ENCODE measurements around the gene ADGRD1.

DNA sequence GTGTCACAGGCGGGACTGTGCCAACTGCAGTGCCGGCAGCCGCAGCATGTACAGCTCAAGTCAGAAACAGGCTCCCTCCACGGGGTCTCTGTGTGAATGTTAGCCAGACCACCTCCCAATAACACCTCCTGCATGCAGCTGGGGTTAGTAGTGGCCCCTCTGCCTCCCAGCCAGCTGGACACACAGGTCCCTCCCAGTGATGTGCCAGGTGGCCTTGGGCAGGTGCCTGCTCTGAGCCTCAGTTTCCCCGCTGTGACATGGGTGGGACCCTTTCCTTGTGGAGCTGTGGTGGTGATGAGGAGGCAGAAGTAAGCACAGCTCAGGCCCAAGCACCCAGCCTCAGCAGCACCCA, 139.9 kb downstream of the ADGRD1 start:
- TF ChIP-seq, protein P1, sequence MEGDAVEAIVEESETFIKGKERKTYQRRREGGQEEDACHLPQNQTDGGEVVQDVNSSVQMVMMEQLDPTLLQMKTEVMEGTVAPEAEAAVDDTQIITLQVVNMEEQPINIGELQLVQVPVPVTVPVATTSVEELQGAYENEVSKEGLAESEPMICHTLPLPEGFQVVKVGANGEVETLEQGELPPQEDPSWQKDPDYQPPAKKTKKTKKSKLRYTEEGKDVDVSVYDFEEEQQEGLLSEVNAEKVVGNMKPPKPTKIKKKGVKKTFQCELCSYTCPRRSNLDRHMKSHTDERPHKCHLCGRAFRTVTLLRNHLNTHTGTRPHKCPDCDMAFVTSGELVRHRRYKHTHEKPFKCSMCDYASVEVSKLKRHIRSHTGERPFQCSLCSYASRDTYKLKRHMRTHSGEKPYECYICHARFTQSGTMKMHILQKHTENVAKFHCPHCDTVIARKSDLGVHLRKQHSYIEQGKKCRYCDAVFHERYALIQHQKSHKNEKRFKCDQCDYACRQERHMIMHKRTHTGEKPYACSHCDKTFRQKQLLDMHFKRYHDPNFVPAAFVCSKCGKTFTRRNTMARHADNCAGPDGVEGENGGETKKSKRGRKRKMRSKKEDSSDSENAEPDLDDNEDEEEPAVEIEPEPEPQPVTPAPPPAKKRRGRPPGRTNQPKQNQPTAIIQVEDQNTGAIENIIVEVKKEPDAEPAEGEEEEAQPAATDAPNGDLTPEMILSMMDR (IDR thresholded peaks at IDR 0.05): no peak
- TF ChIP-seq EZH2phosphoT487 (IDR thresholded peaks at IDR 0.05; ENCODE audit: borderline replicate concordance, low read depth) (no peak), RCOR1 (IDR thresholded peaks at IDR 0.05; ENCODE audit: low read length) (no peak)

Data from SK-N-SH (cell line).